NCI-H748 (cell line): ENCODE measurements around the gene OSBPL7.
A peak's percentile ranks its signal among the peaks of the same experiment; 100 is the strongest.

Experiments used
- DNase-seq: peaks from one replicate; lab custom pipeline; 2025; ENCODE audit not compliant: unreplicated experiment; lab: John Stamatoyannopoulos, UW

The OSBPL7 gene

DNA sequence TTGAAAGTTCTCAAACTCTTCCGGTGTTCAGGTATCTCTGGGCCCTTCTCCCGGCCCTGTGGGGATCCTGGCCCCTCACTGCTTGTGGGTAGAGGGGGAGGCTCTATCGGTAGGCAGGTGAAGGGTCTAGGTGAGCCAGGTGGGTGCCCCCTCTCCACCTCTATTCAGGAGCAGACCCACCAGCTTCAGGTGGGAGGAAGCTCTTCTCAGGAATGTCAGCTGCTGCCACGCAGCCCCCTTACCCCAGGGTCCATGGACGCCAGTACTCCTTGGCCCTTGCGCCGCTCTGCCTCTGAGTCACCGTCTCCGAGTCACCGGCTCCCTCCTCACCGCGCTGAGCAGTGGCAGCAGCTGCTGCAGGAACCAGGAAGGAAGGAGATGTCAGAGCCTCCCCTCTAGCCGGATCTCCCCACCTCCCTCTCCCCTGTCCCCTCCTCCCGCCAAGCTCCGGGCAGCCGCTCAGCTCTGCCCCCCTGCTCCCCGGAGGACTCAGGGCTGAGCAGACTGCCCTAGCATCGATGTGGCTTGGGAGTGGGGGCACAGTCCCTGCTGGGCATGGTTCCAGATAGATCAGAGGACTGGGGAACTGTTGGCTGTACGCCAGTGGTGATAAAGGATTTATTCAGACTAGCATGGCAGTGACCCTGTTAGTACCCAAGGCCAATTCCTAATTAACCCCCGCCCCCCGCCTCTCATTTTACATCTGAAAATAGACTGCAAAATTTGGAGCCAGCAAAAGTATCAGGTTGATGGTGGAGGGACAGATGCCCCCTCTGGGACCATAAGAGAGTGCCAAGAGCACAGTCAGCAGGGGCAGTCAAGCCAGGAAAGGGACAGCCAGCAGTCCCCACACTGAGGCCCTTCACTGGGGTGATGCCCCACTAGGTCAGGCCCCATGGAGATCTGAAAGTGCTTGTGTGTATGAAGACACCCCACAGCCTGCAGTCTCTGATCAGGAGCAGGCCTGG, at the start of gene OSBPL7:
TSS of gene OSBPL7 (minus strand) at position 371 of the 968 bp plus-strand sequence. CDS start 1,516 bp downstream, outside the sequence.
- DNase-seq = peak; percentile 88

DNA sequence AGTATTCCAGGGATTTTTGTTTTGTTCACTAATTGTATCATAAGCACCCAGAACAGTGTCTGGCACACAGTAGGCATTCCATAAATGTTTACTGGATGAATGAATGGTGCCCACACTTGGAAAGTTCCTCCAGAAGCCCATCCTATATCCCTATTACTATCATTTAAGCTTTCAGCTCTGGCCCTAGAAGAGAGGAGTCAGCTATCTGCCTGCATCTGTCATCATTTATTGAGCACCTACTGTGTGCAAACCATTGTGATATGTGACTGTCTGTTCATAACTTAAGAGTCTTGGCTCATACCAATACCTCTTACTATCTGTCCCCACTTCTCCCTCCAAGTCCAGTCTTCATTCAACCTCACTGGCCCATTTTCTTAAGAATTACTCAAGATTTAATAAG, 49.5 kb upstream of the OSBPL7 start:
- no peak for DNase-seq

DNA sequence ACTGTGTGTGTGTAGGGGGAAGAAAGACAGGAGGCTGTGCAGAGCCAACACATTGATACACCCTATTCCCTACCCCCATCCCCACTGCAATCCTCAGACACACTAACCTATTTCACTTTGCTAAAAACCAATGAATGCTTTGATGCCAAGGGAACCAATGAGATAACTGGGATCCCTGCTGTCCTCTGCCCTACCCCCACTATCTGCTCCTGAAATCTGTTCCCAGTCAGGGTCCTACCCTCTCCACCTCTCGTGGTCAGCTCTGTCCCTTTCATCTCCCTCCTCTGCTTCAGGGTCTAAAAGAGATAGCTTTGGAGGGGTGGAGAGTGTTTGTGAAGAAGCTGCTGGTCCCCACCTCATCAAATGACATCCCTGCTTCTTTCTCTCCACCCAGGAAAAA, 48.5 kb upstream of the OSBPL7 start:
- no peak for DNase-seq

DNA sequence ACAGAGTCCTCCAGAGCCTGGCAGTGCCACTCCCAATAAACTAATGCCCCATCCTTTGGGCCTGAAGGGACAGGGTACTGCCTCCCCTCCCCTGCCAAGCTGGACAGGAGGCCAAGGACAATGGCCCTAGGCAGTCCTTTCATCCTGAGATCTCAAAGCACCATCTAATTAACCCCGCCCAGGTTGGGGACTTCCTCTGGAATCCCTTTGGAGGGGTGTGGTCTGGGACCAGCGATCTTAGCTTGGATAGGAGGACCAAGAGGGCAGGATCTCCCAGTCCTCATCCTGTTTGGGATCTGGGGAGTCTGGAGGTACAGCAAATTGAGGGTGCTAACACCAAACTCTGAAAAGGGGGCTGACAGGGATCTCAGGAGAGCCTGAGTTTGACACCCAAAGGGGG, 47.5 kb upstream of the OSBPL7 start:
- peak; percentile 18 for DNase-seq

DNA sequence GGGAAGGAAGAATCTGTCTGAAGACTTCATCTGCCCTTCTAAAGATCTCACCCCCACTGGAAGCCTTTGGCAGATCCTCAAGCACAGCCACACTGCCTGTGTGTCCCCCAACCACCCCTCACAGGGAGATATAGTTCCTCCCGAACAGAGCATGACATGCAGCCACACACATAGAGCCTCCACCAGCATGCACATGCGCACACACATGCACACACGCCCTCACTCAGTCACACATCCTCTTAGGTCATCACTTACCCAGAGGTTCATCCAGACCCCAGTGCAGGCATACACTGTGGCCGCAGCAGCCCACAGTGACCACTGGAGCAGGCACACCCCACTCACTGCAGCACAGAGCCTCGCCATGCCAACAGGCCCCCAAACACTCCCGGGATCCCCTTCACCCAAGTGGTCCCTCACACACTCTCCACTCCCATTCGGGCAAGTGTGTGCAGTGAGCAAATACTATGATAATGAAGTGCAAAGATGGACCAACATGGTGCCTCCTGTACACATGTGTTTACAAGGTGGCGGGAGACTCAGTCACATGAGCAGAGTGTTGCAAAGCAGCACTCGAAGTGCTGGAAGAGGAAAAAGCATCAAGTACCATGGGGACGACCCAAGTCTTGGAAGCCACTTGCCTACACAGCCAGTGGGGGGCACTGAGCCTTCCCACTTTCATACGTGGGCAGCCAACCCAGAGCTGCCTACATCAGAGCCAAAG, 46.4 kb upstream of the OSBPL7 start:
- DNase-seq = no peak

- DNase-seq = no peak
Observed at GRCh38 chr17:47866941-47867340, 45.3 kb upstream of the OSBPL7 start.

DNA sequence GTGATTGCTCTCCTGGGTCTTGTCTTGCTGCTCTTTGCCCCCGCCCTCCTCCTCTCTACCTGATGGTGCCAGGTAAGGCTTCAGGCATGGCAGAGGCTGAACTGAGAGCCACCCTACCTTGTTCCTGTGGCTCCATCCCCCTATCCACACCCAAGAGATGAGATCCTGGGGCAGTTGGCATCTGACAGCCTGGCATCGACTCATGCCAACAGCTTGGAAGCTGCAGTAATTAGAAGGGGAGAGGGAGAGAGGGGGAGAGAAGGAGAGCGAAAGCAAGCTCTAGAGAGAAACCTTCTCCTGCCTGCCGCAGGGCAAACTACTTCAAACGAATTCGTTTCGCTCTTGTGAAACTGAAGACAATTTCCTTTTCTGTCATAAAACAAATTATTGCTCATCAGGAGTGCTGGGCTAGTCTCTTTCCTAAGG, 43.2 kb upstream of the OSBPL7 start:
- no peak for DNase-seq

DNA sequence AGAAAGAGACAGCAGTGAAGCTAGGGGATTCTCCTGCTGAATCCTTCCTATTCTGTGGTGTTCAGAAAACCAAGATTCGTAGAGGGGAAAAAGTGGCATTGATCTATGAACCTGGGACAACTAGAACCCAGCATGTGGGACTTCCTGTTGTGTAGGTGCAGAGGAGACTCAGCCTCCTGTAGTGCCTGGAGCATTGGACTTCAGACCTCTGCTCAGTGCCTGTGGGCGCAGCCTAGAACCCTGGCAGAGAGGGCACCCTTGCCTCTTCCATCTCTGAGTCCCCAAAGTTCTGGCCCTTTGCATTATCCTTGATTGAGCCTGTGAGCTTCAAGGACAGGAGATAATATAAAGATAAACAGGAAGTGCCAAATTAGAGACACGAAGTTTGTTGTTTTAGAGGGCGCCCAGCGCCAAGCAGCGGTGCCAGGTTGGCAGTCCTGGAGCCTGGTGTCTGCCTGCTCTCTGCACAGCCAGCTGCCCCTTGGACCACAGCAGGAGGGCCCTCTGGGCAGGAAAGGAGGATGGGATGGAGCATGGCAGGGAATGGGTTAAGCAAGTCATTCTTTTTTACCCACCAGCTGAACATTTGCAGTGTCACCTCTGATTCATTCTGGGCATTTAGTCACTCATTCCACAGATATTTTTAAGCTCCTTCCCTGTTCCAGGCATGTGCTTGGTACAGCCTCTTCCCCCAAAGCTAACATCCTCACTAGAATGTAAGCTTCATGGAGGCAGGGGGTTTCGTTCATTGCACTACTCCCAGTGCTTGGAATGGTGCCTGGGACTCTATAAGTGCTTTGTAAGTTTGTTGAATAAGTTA, 41.2 kb upstream of the OSBPL7 start:
- DNase-seq = peak; percentile 20

- no peak for DNase-seq
Observed at GRCh38 chr17:47860386-47860785, 38.8 kb upstream of the OSBPL7 start.

GRCh38 chr17:47857551-47858455, 36.2 kb upstream of the OSBPL7 start:
- DNase-seq = no peak

- no peak for DNase-seq
Observed at GRCh38 chr17:47856830-47857229, 35.2 kb upstream of the OSBPL7 start.

DNA sequence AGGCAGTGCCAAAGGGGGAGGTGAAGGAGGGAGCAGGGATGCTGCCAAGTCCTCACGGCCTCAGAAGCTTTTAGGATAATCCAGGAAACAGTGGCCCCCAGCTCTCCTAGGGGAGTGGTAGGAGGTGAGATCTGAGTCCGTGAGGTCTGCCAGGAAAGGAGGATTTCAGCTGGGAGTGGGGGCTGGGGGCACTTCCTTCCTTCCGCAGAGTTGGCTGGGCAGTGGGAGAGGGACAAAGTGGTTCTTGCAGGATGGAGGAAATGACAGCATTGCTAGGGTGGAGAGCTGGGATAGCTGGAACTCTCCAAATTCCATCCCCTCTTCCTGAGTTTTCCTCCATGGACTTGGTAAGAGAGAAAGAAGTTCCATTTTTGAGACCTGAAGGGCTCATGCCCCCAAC, 34.1 kb upstream of the OSBPL7 start:
- DNase-seq = no peak

DNA sequence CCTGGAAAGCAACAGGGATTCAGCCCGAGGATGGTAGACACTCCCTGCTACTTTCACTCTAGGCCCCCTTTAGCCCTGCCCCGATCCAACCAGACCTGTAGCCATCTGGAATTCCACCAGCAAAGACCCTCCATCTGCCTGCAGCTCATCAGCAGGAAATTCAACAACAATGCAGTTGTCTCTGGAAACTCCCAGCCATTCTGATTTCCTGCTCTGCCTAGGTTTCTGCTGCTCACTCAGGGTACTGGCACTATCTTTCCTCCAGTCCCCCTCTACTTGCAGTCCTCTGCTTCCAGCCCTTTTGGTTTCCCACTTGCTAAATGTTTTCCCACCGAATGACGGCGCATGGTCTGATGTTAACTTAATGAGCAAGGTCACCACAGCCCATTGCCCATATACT, 32.0 kb upstream of the OSBPL7 start:
- DNase-seq = no peak

- DNase-seq = no peak
Observed at GRCh38 chr17:47852113-47852949, 30.7 kb upstream of the OSBPL7 start.

DNA sequence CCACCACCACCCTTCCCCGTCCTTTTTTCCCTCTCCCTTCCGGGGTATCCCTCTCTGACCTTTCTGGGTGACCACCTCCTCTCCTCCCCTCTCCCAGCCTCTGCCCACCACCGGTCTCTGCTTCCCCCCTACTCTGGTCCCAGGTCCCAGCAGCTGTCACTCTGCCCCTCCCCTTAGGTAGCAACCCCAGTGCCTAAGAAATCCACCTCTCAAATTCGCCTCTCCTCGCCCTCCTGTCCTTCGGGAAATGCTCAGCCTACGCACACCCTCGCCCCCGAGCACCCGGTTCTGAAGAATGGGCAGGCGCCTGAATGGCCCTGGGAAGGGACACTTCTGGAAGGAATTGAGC, 30.1 kb upstream of the OSBPL7 start:
- DNase-seq = no peak

DNA sequence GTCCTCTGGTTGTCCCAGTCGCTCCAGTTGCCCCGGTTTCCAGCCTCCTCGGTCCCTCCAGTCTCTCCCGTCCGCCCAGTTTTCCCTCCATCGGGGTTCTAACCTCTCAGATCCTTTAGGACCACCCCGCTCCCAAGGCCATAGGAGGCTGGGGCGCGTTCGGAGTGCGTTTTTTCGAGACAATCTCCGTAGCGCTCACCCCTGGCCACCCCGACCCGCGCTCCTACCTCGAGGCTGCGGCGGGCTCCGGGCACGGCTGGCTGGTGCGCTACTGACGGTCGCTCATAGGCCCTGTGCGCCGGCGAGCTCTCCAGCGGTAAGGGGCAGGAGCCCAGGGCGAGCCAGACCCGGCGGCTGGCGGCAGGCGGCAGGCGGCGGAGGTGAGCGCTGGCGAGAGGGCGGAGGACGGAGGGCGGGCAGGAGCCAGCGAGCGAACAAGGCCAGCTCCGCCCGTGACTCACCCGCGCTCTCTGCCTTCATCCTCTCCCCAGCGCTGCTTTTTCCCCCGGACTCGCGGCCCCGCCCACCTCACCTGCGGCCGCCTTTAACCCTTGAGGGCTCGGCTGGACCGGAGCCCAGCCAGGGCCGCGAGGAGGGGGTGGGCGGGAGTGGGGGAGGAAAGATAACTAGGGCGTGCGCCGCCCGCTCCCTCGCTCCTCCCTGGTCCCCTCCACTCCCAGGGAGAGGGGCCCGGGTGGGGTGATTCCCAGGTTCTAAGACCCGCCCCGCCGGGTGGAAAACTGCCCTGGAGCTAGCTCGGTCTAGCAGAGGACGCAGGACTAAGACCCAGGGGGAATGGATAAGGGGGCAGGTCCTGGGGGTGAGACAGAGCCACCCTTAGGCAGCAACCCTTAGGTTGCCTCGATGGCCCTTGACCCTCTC, 29.3 kb upstream of the OSBPL7 start, which contains the start of gene SP6:
TSS of gene SP6 (minus strand) at position 472 of the 882 bp plus-strand sequence. CDS start 2,734 bp downstream, outside the sequence.
- DNase-seq = peak; percentile 85

DNA sequence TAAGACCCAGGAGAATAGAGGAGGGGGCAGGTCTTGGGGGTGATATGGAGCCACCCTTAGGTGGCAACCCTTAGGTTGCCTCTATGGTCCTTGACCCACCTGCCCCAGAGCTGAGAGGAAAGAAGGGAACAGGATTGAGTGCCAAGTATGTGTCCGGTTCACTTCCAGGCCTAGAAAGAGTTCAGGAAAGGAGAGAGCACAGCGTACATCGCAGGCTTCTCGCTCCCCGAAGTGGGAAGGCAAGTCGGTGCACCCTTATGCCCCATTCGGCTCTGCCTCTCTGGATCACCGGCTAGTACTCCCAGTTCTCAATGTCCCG, 28.7 kb upstream of the OSBPL7 start:
- DNase-seq = no peak

DNA sequence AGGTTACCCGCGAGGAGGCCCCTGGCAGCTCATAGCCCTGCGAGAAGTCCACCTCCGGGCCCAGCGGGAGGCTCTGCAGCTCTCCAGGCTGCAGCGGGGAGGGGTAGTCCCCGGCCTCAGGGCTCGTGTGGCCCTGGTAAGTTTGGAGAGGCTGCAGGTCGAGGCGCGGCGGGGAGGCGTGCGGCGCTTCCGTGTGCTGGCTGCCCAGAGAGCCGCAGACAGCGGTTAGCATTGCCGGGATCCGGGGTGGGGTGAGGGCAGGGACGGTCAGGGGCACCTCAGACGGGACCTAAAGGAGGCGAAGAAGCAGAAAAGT, 26.6 kb upstream of the OSBPL7 start:
- no peak for DNase-seq
